ENCODE data around the gene LMCD1.

LMCD1 gene

GRCh38 chr3:8501371-8502131 lies at the start of gene LMCD1:
TSS of gene LMCD1 (plus strand) at chr3:8501823. CDS start at chr3:8501939, 116 bp downstream.
- DNase-seq, result peak; percentile 96

- DNase-seq, result no peak
Measured at GRCh38 chr3:8452112-8452511, 49.5 kb upstream of the LMCD1 start.

GRCh38 chr3:8453153-8453552 lies 48.5 kb upstream of the LMCD1 start:
- no peak for DNase-seq

GRCh38 chr3:8455526-8456411 lies 45.9 kb upstream of the LMCD1 start:
- no peak for DNase-seq

- no peak for DNase-seq
Measured at GRCh38 chr3:8456412-8456811, 45.2 kb upstream of the LMCD1 start.

- no peak for DNase-seq
Measured at GRCh38 chr3:8457039-8457438, 44.6 kb upstream of the LMCD1 start.

- no peak for DNase-seq
Measured at GRCh38 chr3:8458238-8458661, 43.4 kb upstream of the LMCD1 start.

GRCh38 chr3:8458711-8459110 lies 42.9 kb upstream of the LMCD1 start:
- DNase-seq, result no peak

- DNase-seq, result no peak
Measured at GRCh38 chr3:8460050-8460708, 41.4 kb upstream of the LMCD1 start.

GRCh38 chr3:8460815-8461456 lies 40.7 kb upstream of the LMCD1 start:
- no peak for DNase-seq

GRCh38 chr3:8464668-8465067 lies 37.0 kb upstream of the LMCD1 start:
- DNase-seq, result no peak

- DNase-seq, result no peak
Measured at GRCh38 chr3:8466526-8466925, 35.1 kb upstream of the LMCD1 start.

GRCh38 chr3:8470801-8471200 lies 30.8 kb upstream of the LMCD1 start:
- DNase-seq, result no peak

- DNase-seq, result no peak
Measured at GRCh38 chr3:8472549-8472948, 29.1 kb upstream of the LMCD1 start.

GRCh38 chr3:8473029-8473428 lies 28.6 kb upstream of the LMCD1 start:
- DNase-seq, result no peak

- no peak for DNase-seq
Measured at GRCh38 chr3:8473990-8474389, 27.6 kb upstream of the LMCD1 start.

- DNase-seq, result no peak
Measured at GRCh38 chr3:8474991-8475390, 26.6 kb upstream of the LMCD1 start.

GRCh38 chr3:8480699-8481098 lies 20.9 kb upstream of the LMCD1 start:
- DNase-seq, result no peak

- DNase-seq, result no peak
Measured at GRCh38 chr3:8481380-8481779, 20.2 kb upstream of the LMCD1 start.

GRCh38 chr3:8482263-8482662 lies 19.4 kb upstream of the LMCD1 start:
- DNase-seq, result no peak

- DNase-seq, result no peak
Measured at GRCh38 chr3:8482960-8483665, 18.5 kb upstream of the LMCD1 start.

GRCh38 chr3:8484409-8485140 lies 17.0 kb upstream of the LMCD1 start:
- DNase-seq, result no peak
